ENCODE results near the gene PDZD2.

Gene PDZD2

GRCh38 chr5:31993165-31993961 lies 354.4 kb downstream of the PDZD2 start:
- Histone ChIP-seq H3K27ac (ENCODE audit: low read depth, low read length) (no peak overlapping the region), H3K4me3 (ENCODE audit: low read depth in 1 of 2, low read length in 2 of 2) (no peak overlapping the region), H3K36me3 (ENCODE audit: insufficient read depth, low read length) (no peaks in the 10 kb centered on the region), H3K4me1 (ENCODE audit: insufficient read depth, low read length) (peaks cover 3% of the 10 kb centered on the region), H3K27me3 (ENCODE audit: control insufficient read depth in 1 of 2, insufficient read depth in 2 of 2, low read length in 2 of 2) (no peaks in the 10 kb centered on the region), H3K9me3 (ENCODE audit: low read length) (no peaks in the 10 kb centered on the region), H3K9ac (ENCODE audit: low read length) (no peak overlapping the region)

GRCh38 chr5:31995006-31995405 lies 356.1 kb downstream of the PDZD2 start:
- H3K9me3 ChIP-seq (ENCODE audit: low read length) = no peaks in the 10 kb centered on the region
- H3K4me3 ChIP-seq (ENCODE audit: low read depth in 1 of 2, low read length in 2 of 2) = no peak overlapping the region
- H3K27ac ChIP-seq (ENCODE audit: low read depth, low read length) = no peak overlapping the region
- no peaks in the 10 kb centered on the region for H3K36me3 ChIP-seq (ENCODE audit: insufficient read depth, low read length)
- H3K4me1 ChIP-seq (ENCODE audit: insufficient read depth, low read length) = peaks cover 3% of the 10 kb centered on the region
- H3K27me3 ChIP-seq (ENCODE audit: control insufficient read depth in 1 of 2, insufficient read depth in 2 of 2, low read length in 2 of 2) = no peaks in the 10 kb centered on the region
- H3K9ac ChIP-seq (ENCODE audit: low read length) = no peak overlapping the region

GRCh38 chr5:31995714-31996113 lies 356.8 kb downstream of the PDZD2 start:
- H3K9ac ChIP-seq (ENCODE audit: low read length) = no peak overlapping the region
- H3K36me3 ChIP-seq (ENCODE audit: insufficient read depth, low read length) = no peaks in the 10 kb centered on the region
- H3K9me3 ChIP-seq (ENCODE audit: low read length) = no peaks in the 10 kb centered on the region
- H3K4me1 ChIP-seq (ENCODE audit: insufficient read depth, low read length) = peaks cover 3% of the 10 kb centered on the region
- H3K27me3 ChIP-seq (ENCODE audit: control insufficient read depth in 1 of 2, insufficient read depth in 2 of 2, low read length in 2 of 2) = no peaks in the 10 kb centered on the region
- H3K27ac ChIP-seq (ENCODE audit: low read depth, low read length) = no peak overlapping the region
- no peak overlapping the region for H3K4me3 ChIP-seq (ENCODE audit: low read depth in 1 of 2, low read length in 2 of 2)

GRCh38 chr5:31996909-31997308 lies 358.0 kb downstream of the PDZD2 start:
- H3K36me3 ChIP-seq (ENCODE audit: insufficient read depth, low read length) = no peaks in the 10 kb centered on the region
- H3K27me3 ChIP-seq (ENCODE audit: control insufficient read depth in 1 of 2, insufficient read depth in 2 of 2, low read length in 2 of 2) = no peaks in the 10 kb centered on the region
- no peak overlapping the region for H3K4me3 ChIP-seq (ENCODE audit: low read depth in 1 of 2, low read length in 2 of 2)
- H3K4me1 ChIP-seq (ENCODE audit: insufficient read depth, low read length) = peaks cover 3% of the 10 kb centered on the region
- no peak overlapping the region for H3K9ac ChIP-seq (ENCODE audit: low read length)
- no peaks in the 10 kb centered on the region for H3K9me3 ChIP-seq (ENCODE audit: low read length)
- H3K27ac ChIP-seq (ENCODE audit: low read depth, low read length) = no peak overlapping the region

GRCh38 chr5:31999470-31999869 lies 360.5 kb downstream of the PDZD2 start:
- no peak overlapping the region for H3K27ac ChIP-seq (ENCODE audit: low read depth, low read length)

GRCh38 chr5:32000731-32001130 lies 361.8 kb downstream of the PDZD2 start:
- no peaks in the 10 kb centered on the region for H3K36me3 ChIP-seq (ENCODE audit: insufficient read depth, low read length)
- H3K4me1 ChIP-seq (ENCODE audit: insufficient read depth, low read length) = no peaks in the 10 kb centered on the region
- no peaks in the 10 kb centered on the region for H3K27me3 ChIP-seq (ENCODE audit: control insufficient read depth in 1 of 2, insufficient read depth in 2 of 2, low read length in 2 of 2)
- H3K9me3 ChIP-seq (ENCODE audit: low read length) = no peaks in the 10 kb centered on the region
- no peak overlapping the region for H3K27ac ChIP-seq (ENCODE audit: low read depth, low read length)
- H3K9ac ChIP-seq (ENCODE audit: low read length) = no peak overlapping the region
- no peak overlapping the region for H3K4me3 ChIP-seq (ENCODE audit: low read depth in 1 of 2, low read length in 2 of 2)

More at GRCh38 chr5:31999470-31999869, 360.5 kb downstream of the PDZD2 start:
- Histone ChIP-seq H3K4me3 (ENCODE audit: low read depth in 1 of 2, low read length in 2 of 2) (no peak overlapping the region), H3K27me3 (ENCODE audit: control insufficient read depth in 1 of 2, insufficient read depth in 2 of 2, low read length in 2 of 2) (no peaks in the 10 kb centered on the region), H3K9me3 (ENCODE audit: low read length) (no peaks in the 10 kb centered on the region), H3K4me1 (ENCODE audit: insufficient read depth, low read length) (no peaks in the 10 kb centered on the region), H3K9ac (ENCODE audit: low read length) (no peak overlapping the region), H3K36me3 (ENCODE audit: insufficient read depth, low read length) (no peaks in the 10 kb centered on the region)

GRCh38 chr5:32001284-32001683 lies 362.4 kb downstream of the PDZD2 start:
- Histone ChIP-seq H3K4me1 (ENCODE audit: insufficient read depth, low read length) (no peaks in the 10 kb centered on the region), H3K27ac (ENCODE audit: low read depth, low read length) (no peak overlapping the region), H3K36me3 (ENCODE audit: insufficient read depth, low read length) (no peaks in the 10 kb centered on the region), H3K9me3 (ENCODE audit: low read length) (no peaks in the 10 kb centered on the region), H3K9ac (ENCODE audit: low read length) (no peak overlapping the region), H3K27me3 (ENCODE audit: control insufficient read depth in 1 of 2, insufficient read depth in 2 of 2, low read length in 2 of 2) (no peaks in the 10 kb centered on the region), H3K4me3 (ENCODE audit: low read depth in 1 of 2, low read length in 2 of 2) (no peak overlapping the region)

GRCh38 chr5:32001707-32002106 lies 362.8 kb downstream of the PDZD2 start:
- Histone ChIP-seq H3K9me3 (ENCODE audit: low read length) (no peaks in the 10 kb centered on the region), H3K9ac (ENCODE audit: low read length) (no peak overlapping the region), H3K27ac (ENCODE audit: low read depth, low read length) (no peak overlapping the region), H3K4me1 (ENCODE audit: insufficient read depth, low read length) (no peaks in the 10 kb centered on the region), H3K36me3 (ENCODE audit: insufficient read depth, low read length) (no peaks in the 10 kb centered on the region), H3K4me3 (ENCODE audit: low read depth in 1 of 2, low read length in 2 of 2) (no peak overlapping the region), H3K27me3 (ENCODE audit: control insufficient read depth in 1 of 2, insufficient read depth in 2 of 2, low read length in 2 of 2) (no peaks in the 10 kb centered on the region)

GRCh38 chr5:32002755-32003154 lies 363.8 kb downstream of the PDZD2 start:
- H3K9ac ChIP-seq (ENCODE audit: low read length) = no peak overlapping the region
- no peak overlapping the region for H3K27ac ChIP-seq (ENCODE audit: low read depth, low read length)
- H3K9me3 ChIP-seq (ENCODE audit: low read length) = no peaks in the 10 kb centered on the region
- H3K4me3 ChIP-seq (ENCODE audit: low read depth in 1 of 2, low read length in 2 of 2) = no peak overlapping the region
- H3K36me3 ChIP-seq (ENCODE audit: insufficient read depth, low read length) = no peaks in the 10 kb centered on the region
- H3K27me3 ChIP-seq (ENCODE audit: control insufficient read depth in 1 of 2, insufficient read depth in 2 of 2, low read length in 2 of 2) = no peaks in the 10 kb centered on the region
- no peaks in the 10 kb centered on the region for H3K4me1 ChIP-seq (ENCODE audit: insufficient read depth, low read length)

GRCh38 chr5:32003981-32004380 lies 365.1 kb downstream of the PDZD2 start:
- Histone ChIP-seq H3K4me1 (ENCODE audit: insufficient read depth, low read length) (no peaks in the 10 kb centered on the region), H3K9ac (ENCODE audit: low read length) (no peak overlapping the region), H3K27me3 (ENCODE audit: control insufficient read depth in 1 of 2, insufficient read depth in 2 of 2, low read length in 2 of 2) (no peaks in the 10 kb centered on the region), H3K9me3 (ENCODE audit: low read length) (no peaks in the 10 kb centered on the region), H3K36me3 (ENCODE audit: insufficient read depth, low read length) (no peaks in the 10 kb centered on the region), H3K4me3 (ENCODE audit: low read depth in 1 of 2, low read length in 2 of 2) (no peak overlapping the region), H3K27ac (ENCODE audit: low read depth, low read length) (no peak overlapping the region)

- H3K9me3 ChIP-seq (ENCODE audit: low read length) = no peaks in the 10 kb centered on the region
- no peaks in the 10 kb centered on the region for H3K27me3 ChIP-seq (ENCODE audit: control insufficient read depth in 1 of 2, insufficient read depth in 2 of 2, low read length in 2 of 2)
- H3K9ac ChIP-seq (ENCODE audit: low read length) = no peak overlapping the region
- H3K27ac ChIP-seq (ENCODE audit: low read depth, low read length) = no peak overlapping the region
- no peak overlapping the region for H3K4me3 ChIP-seq (ENCODE audit: low read depth in 1 of 2, low read length in 2 of 2)
- H3K4me1 ChIP-seq (ENCODE audit: insufficient read depth, low read length) = no peaks in the 10 kb centered on the region
- no peaks in the 10 kb centered on the region for H3K36me3 ChIP-seq (ENCODE audit: insufficient read depth, low read length)
These were observed 365.5 kb downstream of the PDZD2 start for GRCh38 chr5:32004404-32004803.

GRCh38 chr5:32008746-32009145 lies 369.8 kb downstream of the PDZD2 start:
- Histone ChIP-seq H3K4me1 (ENCODE audit: insufficient read depth, low read length) (no peaks in the 10 kb centered on the region), H3K27me3 (ENCODE audit: control insufficient read depth in 1 of 2, insufficient read depth in 2 of 2, low read length in 2 of 2) (no peaks in the 10 kb centered on the region), H3K27ac (ENCODE audit: low read depth, low read length) (no peak overlapping the region), H3K4me3 (ENCODE audit: low read depth in 1 of 2, low read length in 2 of 2) (no peak overlapping the region), H3K9ac (ENCODE audit: low read length) (no peak overlapping the region), H3K36me3 (ENCODE audit: insufficient read depth, low read length) (no peaks in the 10 kb centered on the region), H3K9me3 (ENCODE audit: low read length) (no peaks in the 10 kb centered on the region)

Measured in muscle layer of colon (tissue), 2 donors.